GM21447 (cell line): ENCODE data around the gene HIGD2A.

Source experiments
- ATAC-seq: cut with Tn5 transposase; IDR thresholded peaks from one replicate; pipeline ENCODE4 v1.9.1; 2021; ENCODE audit not compliant: unreplicated experiment

The HIGD2A gene

DNA sequence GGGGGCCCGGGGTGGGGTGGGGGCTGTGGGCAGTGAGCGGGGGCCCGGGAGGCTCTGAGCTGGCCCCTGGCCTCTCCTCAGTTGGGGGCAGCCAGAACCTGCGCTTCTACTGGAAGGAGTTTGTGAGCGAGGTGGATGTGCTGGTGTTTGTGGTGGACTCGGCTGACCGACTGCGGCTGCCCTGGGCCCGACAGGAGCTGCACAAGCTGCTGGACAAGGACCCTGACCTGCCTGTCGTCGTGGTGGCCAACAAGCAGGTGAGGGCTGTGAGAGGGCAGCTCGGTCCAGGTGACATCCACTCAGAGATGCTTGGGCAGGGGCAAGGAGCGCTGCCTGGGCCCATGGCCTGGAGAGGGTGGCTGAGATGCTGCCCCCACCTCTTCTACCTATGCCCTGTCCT is 19.8 kb upstream of the HIGD2A start:
- ATAC-seq: no peak

DNA sequence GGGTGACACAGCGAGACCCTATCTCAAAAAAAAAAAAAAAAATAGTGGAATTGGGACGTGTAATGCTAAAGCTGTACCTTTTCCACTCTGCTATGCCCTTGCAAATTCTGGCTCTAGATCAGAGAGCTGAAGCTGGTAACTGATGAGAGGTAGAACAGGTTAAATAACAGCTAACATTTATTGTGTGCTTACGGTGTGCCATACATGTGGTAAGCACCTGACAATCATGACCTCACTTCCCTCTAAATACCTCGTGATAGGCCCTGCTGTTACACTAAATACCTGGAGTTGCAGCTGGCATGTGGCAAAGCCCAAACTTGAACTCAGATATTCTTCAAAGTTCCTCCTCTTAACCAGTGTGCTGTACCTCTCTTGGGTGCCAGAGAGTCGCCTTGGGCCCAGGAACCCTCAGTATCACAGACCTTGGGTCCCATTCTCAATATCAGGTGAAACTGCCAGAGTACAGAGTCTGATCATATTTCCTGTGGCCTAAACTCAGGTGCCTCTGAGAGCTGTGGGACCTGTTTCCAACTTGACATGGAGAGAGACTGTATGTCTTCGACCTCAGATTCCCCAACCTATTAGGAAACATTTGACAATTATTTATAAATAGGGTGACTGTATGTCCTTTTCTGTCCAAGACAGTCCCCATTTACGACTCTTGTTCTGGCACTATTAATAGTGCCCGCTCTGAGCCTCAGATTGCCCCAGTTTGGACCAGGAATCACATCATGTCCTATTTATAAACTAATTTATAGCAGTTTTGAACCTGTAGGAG is 18.4 kb upstream of the HIGD2A start:
- ATAC-seq: no peak

DNA sequence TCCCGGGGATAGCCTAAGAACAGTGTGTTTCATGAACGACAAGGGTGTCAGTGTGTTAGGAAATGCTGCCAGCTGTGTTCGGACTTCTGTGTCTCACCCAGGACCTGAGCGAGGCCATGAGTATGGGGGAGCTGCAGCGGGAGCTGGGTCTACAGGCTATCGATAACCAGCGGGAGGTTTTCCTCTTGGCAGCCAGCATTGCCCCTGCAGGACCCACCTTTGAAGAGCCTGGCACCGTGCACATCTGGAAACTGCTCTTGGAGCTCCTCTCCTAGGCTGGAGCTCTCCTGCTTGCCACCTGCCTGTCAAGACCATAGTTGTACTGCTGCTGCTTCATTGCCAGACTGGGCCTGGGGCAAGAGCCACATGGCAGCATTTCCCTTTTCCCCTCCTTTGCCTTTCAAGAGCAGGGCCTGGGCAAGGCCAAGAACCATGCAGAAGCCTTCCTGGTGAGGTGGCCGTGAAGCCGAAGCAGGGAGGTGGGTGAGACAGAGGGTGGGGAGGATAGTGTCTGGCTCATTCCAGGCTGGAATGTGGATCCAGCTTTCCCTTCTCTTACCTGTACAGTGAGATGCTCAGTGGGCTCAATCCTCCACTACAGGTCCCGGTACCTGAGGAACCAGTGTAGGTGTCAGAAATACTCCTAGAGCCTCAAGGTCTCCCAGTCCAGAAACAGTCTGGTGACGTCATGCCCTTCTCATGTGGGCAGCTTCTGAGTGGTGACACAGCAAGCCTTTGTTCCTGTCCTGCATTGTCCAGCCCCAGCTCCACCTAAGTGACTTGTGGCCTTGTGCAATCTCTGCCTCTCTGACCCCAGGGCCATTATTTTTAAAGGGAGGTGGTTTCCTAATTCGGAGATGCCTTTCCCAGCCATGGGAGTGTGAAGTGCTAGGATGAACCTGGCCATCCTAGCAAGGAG is 16.7 kb upstream of the HIGD2A start:
- no peak for ATAC-seq

- no peak for ATAC-seq
Observed at GRCh38 chr5:176373100-176373818, 15.3 kb upstream of the HIGD2A start.

- ATAC-seq: no peak
Observed at GRCh38 chr5:176379881-176380280, 8.7 kb upstream of the HIGD2A start.

GRCh38 chr5:176381423-176381822 is 7.1 kb upstream of the HIGD2A start:
- ATAC-seq: no peak

GRCh38 chr5:176381979-176382378 is 6.6 kb upstream of the HIGD2A start:
- ATAC-seq: no peak

DNA sequence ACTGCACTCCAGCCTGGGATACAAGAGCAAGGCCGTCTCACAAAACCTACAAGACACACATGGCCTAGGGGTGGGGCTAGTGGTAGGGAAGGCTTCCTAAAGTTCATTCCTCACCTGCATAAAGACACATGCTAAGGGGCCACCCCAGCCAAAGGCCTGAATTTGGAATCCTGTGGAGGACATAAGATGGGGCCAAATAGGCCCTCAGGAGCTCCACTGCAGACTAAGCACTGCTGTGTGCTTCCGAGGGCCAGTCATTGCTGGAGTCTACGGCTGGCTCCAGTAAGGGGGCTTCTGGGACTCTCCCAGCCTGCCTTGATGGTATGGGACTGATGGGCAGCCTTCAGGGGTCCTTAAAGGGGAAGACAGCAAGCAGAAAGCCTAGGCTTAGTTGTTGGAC is 5.8 kb upstream of the HIGD2A start:
- ATAC-seq: no peak

GRCh38 chr5:176383248-176383905 is 5.2 kb upstream of the HIGD2A start:
- ATAC-seq: no peak

DNA sequence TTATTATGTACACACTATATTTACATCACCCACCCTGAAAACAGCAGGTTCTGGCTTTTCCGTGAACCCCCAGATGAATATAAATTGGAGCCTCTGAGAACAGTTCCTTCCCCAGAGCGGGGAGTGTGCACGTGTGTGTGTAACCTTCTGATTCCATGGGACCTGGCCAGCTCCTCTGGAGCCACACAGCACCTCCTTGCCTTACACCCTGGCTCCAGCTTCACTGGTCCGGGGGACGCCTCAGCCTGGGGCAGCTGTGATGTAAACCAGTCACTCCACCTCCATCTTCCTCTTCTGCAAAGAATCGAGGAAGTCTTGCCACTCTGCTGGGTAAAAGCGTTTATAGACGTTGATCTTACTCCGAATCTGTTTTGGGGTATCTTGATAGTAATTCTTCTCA is 4.6 kb upstream of the HIGD2A start:
- no peak for ATAC-seq

DNA sequence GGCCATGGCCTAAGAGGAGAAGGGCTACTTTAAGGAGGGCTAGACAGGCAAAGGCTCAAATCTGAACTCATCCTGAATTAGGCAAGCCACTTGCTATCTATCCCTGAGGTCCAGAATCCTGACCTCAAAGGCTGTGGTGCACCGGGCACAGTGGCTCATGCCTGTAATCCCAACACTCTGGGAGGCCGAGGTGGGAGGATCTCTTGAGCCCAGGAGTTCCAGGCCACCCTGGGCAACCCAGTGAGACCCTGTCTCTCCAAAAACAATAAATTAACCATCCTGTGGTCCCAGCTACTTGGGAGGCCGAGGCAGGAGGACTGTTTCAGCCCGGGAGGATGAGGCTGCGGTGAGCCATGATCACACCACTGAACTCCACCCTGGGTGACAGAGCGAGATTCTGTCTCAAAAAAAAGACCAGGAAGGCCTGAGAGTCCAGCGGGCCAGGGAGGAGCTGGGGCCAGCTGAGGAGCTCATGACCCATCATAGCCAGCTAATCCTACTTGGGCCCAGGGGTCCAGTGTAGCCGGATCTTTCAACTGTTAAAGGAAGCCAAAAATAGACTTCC is 4.1 kb upstream of the HIGD2A start:
- no peak for ATAC-seq

DNA sequence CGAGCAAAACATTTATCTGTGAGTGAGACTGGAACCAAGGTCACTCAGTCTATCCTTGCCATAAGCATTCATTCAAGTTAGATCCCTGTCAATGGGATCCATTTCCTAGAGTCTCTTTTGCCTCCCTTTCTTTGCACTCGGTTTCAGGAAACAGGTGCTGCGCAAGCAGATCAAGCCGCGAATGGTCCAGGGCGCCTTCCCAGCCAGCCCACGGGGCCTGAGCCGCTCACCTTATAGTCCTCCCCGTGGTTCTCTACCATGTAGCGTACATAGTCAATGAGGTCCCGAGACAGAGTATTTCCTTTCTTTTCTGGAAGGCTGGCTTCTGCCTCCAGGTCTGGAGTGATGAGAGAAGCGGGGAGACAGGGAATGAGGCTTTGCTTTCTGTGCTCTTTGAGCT is 3.6 kb upstream of the HIGD2A start:
- ATAC-seq: no peak

DNA sequence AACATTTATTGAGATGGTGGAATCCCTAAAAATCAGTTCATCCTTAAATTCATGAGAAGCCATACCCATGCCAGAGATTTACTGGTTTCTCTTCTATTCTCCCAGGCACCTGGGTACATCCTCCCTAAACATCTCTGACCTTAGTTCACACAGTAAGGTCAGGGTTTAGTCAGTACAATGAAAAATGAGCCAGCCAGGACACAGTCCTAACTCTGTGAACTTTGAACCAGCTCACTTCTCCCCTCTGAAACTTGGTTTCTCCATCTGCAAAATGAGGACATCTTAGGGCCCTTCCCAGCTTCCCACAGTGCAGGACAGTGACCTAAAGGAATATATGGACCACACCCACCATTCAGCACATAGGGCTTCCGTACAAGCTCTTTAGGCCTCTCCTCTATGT is 2.1 kb upstream of the HIGD2A start:
- no peak for ATAC-seq

- no peak for ATAC-seq
Observed at GRCh38 chr5:176387384-176387925, 1.1 kb upstream of the HIGD2A start.

DNA sequence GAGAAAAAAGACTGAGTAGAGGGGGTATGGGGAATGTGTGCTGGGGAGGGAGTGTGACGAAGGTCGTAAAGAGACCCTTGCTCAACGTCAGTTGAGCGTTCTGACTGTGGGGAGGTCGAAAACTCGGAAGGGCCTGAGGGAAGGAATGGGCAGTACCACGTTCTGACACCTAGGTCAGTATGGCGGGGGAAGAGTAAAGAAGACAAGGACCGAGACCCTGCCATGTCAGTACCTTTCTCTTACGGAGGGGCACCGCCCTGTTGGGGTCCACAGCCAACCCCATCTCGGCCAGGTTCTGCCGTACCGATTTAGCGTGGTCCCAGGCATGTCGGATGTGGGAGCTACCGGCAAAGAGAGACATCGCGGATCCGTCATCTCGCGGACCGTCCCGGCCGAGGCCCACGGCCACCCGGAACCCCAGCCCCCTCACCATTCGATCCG is 528 bp upstream of the HIGD2A start:
- peak; percentile 1 for ATAC-seq

DNA sequence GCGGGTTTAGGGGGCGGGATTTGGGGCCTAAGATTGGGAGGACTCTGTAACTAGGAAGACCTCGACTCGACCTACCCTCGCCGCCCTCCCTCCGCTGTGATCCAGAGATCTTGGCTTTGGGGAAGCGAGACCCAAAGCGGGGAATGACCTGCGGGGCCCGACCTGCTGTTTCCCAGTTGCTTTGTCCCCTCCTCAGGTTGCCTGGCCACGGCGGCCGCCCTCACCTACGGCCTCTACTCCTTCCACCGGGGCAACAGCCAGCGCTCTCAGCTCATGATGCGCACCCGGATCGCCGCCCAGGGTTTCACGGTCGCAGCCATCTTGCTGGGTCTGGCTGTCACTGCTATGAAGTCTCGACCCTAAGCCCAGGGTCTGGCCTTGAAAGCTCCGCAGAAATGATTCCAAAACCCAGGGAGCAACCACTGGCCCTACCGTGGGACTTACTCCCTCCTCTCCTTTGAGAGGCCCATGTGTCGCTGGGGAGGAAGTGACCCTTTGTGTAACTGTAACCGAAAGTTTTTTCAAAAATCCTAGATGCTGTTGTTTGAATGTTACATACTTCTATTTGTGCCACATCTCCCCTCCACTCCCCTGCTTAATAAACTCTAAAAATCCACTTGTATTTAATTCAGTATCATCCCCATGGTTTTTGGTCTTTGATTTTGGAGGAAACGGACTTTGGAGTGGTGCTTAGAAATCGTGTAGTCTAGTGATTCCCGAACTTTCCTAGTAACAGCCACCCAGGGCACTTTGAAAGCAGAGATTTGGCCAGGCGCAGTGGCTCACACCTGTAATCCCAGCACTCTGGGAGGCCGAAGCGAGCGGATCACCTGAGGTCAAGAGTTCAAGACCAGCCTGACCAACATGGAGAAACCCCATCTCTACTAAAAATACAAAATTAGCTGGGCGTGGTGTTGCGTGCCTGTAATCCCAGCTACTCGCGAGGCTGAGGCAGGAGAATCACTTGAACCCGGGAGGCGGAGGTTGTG is 878 bp downstream of the HIGD2A start:
- ATAC-seq: peak; percentile 24

GRCh38 chr5:176391479-176391878 is 2.9 kb downstream of the HIGD2A start:
- no peak for ATAC-seq

- ATAC-seq: no peak
Observed at GRCh38 chr5:176391999-176392398, 3.4 kb downstream of the HIGD2A start.

DNA sequence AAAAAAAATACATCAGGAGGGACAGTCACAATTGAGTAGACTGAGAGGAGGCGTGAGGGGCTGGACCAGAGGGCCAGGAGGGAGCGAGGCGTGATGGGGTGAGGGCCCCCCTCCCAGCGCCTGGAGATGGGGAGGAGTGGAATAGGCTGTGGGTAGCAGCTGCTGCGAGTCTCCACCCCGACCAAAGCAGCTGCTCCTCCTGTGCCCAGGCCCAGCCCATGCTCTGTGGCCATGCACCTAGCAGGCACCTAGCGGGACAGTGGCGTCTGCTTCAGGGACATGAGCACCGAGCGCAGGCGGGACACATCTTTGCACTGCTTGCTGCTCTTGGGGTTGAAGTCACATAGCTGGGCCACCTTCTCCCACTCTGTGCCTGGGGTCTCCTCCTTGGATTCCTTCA is 4.0 kb downstream of the HIGD2A start:
- ATAC-seq: no peak
